ENCODE measurements around the gene CARD10. TPM values are rescaled to one million over a fixed set of nuclear protein-coding genes. Genes with fewer than 3 reads are reported as not detected.

CARD10 gene
- total and polyA plus RNA-seq, 2 of the 8 experiments (the other 6 are each of a cell fraction or from before 2014, with no cell fraction given): 13.5 to 14.4 TPM

- no peak for TF ChIP-seq TCF12 (IDR thresholded peaks at IDR 0.05; ENCODE audit: low read depth, low read length)
- TF ChIP-seq HDAC6 (IDR thresholded peaks at IDR 0.05; ENCODE audit: low read depth, low read length): no peak
- no peak for TF ChIP-seq CBX5 (IDR thresholded peaks at IDR 0.05; ENCODE audit: low read depth, low read length)
- TF ChIP-seq POLR2AphosphoS5 (IDR thresholded peaks at IDR 0.05; ENCODE audit: low read depth, low read length): no peak
- no peak for TF ChIP-seq SP2 (IDR thresholded peaks at IDR 0.05; ENCODE audit: low read length)
Observed at GRCh38 chr22:37455896-37456295, 63.3 kb downstream of the CARD10 start (continued).
